ENCODE measurements around the gene LIPK.
A peak's percentile ranks its signal among the peaks of the same experiment; 100 is the strongest.

The LIPK gene

DNA sequence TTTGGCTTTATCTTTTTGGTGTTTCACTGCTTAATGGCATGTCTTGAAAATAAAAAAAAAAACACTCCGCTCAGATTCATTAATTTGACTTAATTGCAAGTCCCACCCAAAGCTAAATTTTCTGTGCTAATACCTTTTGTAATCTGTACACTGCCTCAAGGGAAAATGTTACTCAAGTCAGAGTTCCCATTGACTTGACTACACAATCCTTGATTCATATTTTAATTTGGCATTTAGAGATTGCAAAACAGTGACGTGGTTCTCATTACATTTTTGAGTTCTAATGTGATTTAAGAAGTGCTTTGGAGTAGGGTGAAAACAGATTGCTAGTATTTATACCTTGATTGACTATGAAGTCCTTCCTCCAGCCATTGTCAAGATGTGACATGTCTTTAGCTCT lies 75.2 kb downstream of the LIPK start:
- Histone ChIP-seq H4K20me1 (no peaks in the 10 kb centered on the region), H3K27me3 (no peaks in the 10 kb centered on the region), H3K9me3 (no peaks in the 10 kb centered on the region), H3K27ac (no peak overlapping the region), H3K36me3 (no peaks in the 10 kb centered on the region), H3K9ac (no peak overlapping the region), H3K4me3 (no peak overlapping the region), H3K4me1 (peaks cover 5% of the 10 kb centered on the region), H3K4me2 (no peak overlapping the region)
- no peak for TF ChIP-seq Cebpa-rat (IDR thresholded peaks at IDR 0.05)

DNA sequence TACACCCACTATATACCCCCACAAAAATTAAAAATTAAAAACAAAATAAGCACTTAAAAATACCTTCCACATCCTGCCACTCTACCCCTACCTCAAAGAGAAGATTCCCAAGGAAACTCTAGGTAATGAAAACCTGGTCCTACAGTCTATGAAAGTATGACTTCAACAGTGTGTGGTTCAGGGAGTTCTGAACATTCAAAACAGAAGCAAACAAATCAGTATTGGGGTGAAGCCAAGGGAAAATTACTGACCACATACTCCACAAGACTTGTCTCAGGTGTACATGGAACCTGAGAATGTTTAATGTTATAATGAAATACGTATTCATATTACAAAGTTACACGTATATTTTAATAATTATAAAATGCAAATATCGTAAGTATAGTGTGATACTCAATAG lies 76.2 kb downstream of the LIPK start:
- TF ChIP-seq Cebpa-rat (IDR thresholded peaks at IDR 0.05): no peak
- peaks cover 5% of the 10 kb centered on the region for H3K4me1 ChIP-seq

DNA sequence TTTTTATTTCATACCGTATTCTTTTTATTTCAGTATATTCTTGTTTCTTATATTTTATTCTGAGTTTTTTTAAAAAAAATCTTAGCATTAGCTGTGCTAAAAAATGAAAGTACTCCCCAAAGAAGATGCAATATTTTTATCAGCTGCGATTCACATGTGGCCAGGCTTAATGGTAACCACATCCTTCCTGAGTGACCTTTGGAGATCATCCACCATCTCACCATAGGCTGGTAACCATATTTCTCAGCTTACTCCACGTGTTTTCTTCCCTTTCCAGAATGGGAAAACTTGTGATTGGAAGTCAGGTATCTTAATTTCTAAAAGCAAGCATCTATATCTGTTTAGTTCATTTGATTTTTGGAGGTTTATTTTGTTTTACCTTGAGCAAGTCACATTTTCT lies 77.7 kb downstream of the LIPK start:
- Histone ChIP-seq H4K20me1 (no peaks in the 10 kb centered on the region), H3K27me3 (no peaks in the 10 kb centered on the region), H3K36me3 (no peaks in the 10 kb centered on the region), H3K9ac (no peak overlapping the region), H3K27ac (no peak overlapping the region), H3K9me3 (no peaks in the 10 kb centered on the region), H3K4me2 (peak overlapping the region; percentile 20; the same call in 1 of the 2 replicates), H3K4me1 (peaks cover 5% of the 10 kb centered on the region), H3K4me3 (no peak overlapping the region)
- no peak for TF ChIP-seq Cebpa-rat (IDR thresholded peaks at IDR 0.05)

More for the DNA sequence above, 76.2 kb downstream of the LIPK start:
- Histone ChIP-seq H3K9me3 (no peaks in the 10 kb centered on the region), H3K27ac (no peak overlapping the region), H3K27me3 (no peaks in the 10 kb centered on the region), H4K20me1 (no peaks in the 10 kb centered on the region), H3K4me3 (no peak overlapping the region), H3K4me2 (no peak overlapping the region), H3K9ac (no peak overlapping the region), H3K36me3 (no peaks in the 10 kb centered on the region)

DNA sequence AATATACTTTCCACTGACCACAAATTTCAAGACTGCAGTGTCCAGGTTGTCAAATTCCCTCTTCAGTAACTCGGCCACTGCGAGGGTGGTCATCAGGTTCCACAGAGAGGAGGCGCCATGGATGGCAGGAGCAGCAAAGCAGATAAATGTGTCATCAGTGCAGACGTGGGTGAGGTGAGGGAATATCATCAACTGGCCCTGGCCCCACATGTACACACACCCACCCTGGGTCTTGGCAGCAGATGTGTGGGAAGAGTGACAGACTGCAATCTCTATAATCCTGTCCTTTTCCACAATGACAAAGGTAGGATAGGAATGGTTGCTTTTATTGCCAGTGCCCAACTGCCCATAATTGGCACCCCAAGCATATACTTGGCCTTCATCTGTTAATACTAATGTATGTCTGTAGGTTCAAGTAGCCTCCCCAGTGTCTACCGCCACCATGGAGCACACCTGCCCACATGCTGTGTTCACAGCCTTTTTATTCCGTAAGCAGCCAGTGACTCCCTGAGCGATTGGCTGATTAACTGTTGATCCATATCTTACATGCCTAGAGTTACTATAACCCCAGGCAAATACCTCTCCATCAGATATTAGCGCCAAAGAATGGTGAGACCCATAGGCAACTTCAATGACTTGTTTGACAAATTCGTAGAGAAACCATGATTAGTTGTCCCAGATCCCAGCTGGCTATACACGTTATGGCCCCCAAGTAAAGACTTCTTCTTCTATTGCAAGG lies 80.2 kb downstream of the LIPK start:
- Histone ChIP-seq H3K4me1 (peaks cover 5% of the 10 kb centered on the region), H3K27me3 (no peaks in the 10 kb centered on the region), H4K20me1 (no peaks in the 10 kb centered on the region), H3K9me3 (no peaks in the 10 kb centered on the region), H3K36me3 (no peaks in the 10 kb centered on the region), H3K4me2 (no peak overlapping the region), H3K27ac (no peak overlapping the region), H3K9ac (no peak overlapping the region), H3K4me3 (no peak overlapping the region)
- TF ChIP-seq Cebpa-rat (IDR thresholded peaks at IDR 0.05): no peak

DNA sequence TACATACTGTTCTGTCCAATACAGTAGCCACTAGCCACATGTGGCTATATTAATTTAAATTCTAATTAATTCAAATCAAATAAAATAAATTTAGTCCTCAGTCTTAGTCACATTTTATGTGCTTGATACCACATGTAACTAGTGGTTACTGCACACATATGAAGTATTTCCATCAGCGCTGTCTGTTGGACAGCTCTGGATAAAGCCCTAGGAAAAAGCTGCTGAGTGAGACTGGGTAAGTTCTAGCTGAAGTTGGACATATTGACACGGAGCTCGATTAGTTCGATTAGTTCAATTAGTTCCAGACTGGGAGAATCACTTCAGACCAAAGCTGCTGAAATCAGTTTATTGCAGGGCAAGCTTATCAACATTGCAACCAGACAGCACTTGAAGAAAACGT lies 81.4 kb downstream of the LIPK start:
- H3K9me3 ChIP-seq: no peaks in the 10 kb centered on the region
- no peak overlapping the region for H3K9ac ChIP-seq
- no peak for TF ChIP-seq Cebpa-rat (IDR thresholded peaks at IDR 0.05)
- H3K36me3 ChIP-seq: no peaks in the 10 kb centered on the region
- H3K4me2 ChIP-seq: no peak overlapping the region
- no peaks in the 10 kb centered on the region for H4K20me1 ChIP-seq
- H3K27ac ChIP-seq: no peak overlapping the region
- H3K27me3 ChIP-seq: no peaks in the 10 kb centered on the region
- no peak overlapping the region for H3K4me3 ChIP-seq
- peaks cover 5% of the 10 kb centered on the region for H3K4me1 ChIP-seq

DNA sequence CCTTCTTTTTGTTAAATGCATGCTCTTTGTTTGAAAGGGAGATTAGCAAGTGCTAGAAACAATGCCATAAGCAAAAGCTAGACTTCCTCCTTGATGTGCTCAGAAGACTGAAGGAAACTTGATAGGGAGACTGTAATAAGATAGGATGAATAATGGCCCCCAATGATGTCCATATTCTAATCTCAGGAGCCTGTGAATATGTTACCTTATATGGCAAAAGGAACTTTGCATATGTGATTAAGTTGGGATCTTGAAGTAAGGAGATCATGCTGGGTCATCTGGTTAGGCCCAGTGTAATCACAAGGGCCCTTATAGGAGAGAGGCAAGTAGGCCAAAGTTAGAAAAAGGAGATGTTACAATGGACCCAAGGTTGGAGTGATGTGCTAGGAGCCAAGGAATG lies 82.9 kb downstream of the LIPK start:
- no peaks in the 10 kb centered on the region for H3K27me3 ChIP-seq
- no peak overlapping the region for H3K9ac ChIP-seq

DNA sequence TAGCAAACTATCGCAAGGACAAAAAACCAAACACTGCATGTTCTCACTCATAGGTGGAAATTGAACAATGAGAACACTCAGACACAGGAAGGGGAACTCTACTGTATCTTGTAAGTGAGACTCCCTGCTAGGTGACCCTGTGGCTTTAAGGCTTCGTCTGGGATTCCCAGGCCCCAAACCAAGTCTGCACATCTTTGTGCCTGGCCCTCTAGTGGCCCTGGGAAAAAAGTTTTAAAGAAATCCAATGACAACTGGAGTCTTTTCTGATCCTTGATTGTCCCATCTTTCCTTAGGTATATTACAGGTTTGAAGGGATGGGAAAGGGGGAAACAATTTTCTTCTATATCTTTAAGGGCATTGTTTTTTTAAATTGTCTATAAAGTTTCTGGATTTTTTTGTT lies 85.9 kb downstream of the LIPK start:
- no peak for TF ChIP-seq Cebpa-rat (IDR thresholded peaks at IDR 0.05)
- Histone ChIP-seq H3K9me3 (no peaks in the 10 kb centered on the region), H3K4me3 (no peak overlapping the region), H3K4me1 (no peaks in the 10 kb centered on the region), H3K9ac (no peak overlapping the region), H4K20me1 (no peaks in the 10 kb centered on the region), H3K27me3 (no peaks in the 10 kb centered on the region), H3K27ac (no peak overlapping the region), H3K4me2 (no peak overlapping the region), H3K36me3 (no peaks in the 10 kb centered on the region)

More for the DNA sequence above, 82.9 kb downstream of the LIPK start:
- H3K4me2 ChIP-seq: no peak overlapping the region
- H3K4me1 ChIP-seq: peaks cover under 1% of the 10 kb centered on the region
- H3K27ac ChIP-seq: no peak overlapping the region
- no peaks in the 10 kb centered on the region for H4K20me1 ChIP-seq
- TF ChIP-seq Cebpa-rat (IDR thresholded peaks at IDR 0.05): no peak
- no peak overlapping the region for H3K4me3 ChIP-seq
- H3K9me3 ChIP-seq: no peaks in the 10 kb centered on the region
- H3K36me3 ChIP-seq: no peaks in the 10 kb centered on the region

- Histone ChIP-seq H4K20me1 (no peaks in the 10 kb centered on the region), H3K27ac (no peak overlapping the region), H3K4me2 (no peak overlapping the region)
These were observed 86.6 kb downstream of the LIPK start for GRCh38 chr10:88792661-88793060.

GRCh38 chr10:88793712-88794299 lies 87.8 kb downstream of the LIPK start:
- H4K20me1 ChIP-seq: no peaks in the 10 kb centered on the region
- H3K27me3 ChIP-seq: no peaks in the 10 kb centered on the region
- no peak overlapping the region for H3K9ac ChIP-seq
- H3K9me3 ChIP-seq: no peaks in the 10 kb centered on the region
- H3K27ac ChIP-seq: no peak overlapping the region
- H3K4me3 ChIP-seq: no peak overlapping the region
- H3K4me2 ChIP-seq: no peak overlapping the region
- H3K36me3 ChIP-seq: no peaks in the 10 kb centered on the region
- H3K4me1 ChIP-seq: no peaks in the 10 kb centered on the region
- no peak for TF ChIP-seq Cebpa-rat (IDR thresholded peaks at IDR 0.05)

More at GRCh38 chr10:88792661-88793060, 86.6 kb downstream of the LIPK start:
- Histone ChIP-seq H3K4me1 (no peaks in the 10 kb centered on the region), H3K9ac (no peak overlapping the region), H3K27me3 (no peaks in the 10 kb centered on the region), H3K4me3 (no peak overlapping the region), H3K36me3 (no peaks in the 10 kb centered on the region), H3K9me3 (no peaks in the 10 kb centered on the region)
- TF ChIP-seq Cebpa-rat (IDR thresholded peaks at IDR 0.05): 0 out of 2 replicates have a peak, but pooled peaks have one; percentile 23

DNA sequence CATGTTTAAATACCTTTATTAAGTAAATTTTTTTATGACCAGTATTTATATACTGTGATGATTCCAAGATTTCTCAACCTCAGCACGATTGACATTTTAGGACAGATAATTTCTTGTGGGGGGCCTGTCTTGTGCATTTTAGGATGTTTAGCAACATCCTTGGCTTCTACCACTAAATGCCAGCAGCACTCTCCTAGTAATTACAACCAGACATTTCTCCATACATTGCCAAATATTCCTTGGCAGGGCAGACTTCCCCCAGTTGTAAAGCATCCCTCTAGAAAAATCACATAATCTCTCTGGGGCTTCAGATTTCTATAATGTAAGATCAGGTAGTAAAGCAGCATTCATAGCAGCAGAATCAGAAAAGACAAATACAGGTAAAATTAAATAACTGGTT lies 88.7 kb downstream of the LIPK start:
- Histone ChIP-seq H3K9me3 (no peaks in the 10 kb centered on the region), H3K9ac (no peak overlapping the region), H4K20me1 (no peaks in the 10 kb centered on the region), H3K4me2 (no peak overlapping the region), H3K27me3 (no peaks in the 10 kb centered on the region), H3K4me3 (no peak overlapping the region), H3K36me3 (no peaks in the 10 kb centered on the region), H3K4me1 (no peaks in the 10 kb centered on the region), H3K27ac (no peak overlapping the region)
- TF ChIP-seq Cebpa-rat (IDR thresholded peaks at IDR 0.05): no peak

Data from BLaER1 (cell line).